ENCODE measurements around the gene UROD. TPM values are rescaled to one million over a fixed set of nuclear protein-coding genes. Genes with fewer than 3 reads are reported as not detected.

The UROD gene
- total RNA-seq, 1 experiment from 2014 or later: 85.8 TPM

- Histone ChIP-seq H3K9me3 (ENCODE audit: low read depth, low read length, poor library complexity, severe bottlenecking) (no peaks in the 10 kb centered on the region), H3K36me3 (ENCODE audit: insufficient read depth, low read length, poor library complexity, severe bottlenecking) (peaks cover 5% of the 10 kb centered on the region), H3K4me3 (ENCODE audit: low read depth, low read length, poor library complexity, severe bottlenecking) (no peak overlapping the region), H3K27ac (ENCODE audit: low read depth, low read length, poor library complexity, severe bottlenecking) (no peak overlapping the region), H3K27me3 (replicated peaks; ENCODE audit: insufficient read depth, low read depth, low read length, poor library complexity) (no peaks in the 10 kb centered on the region), H3K4me1 (ENCODE audit: insufficient read depth, low read length, poor library complexity, severe bottlenecking) (peaks cover 10% of the 10 kb centered on the region)
- peak; percentile 81 for DNase-seq (ENCODE audit: low spot score)
- peak; percentile 91 for TF ChIP-seq CTCF (conservative IDR thresholded peaks at IDR 0.05; ENCODE audit: low read depth, low read length)
- TF ChIP-seq EZH2 (IDR thresholded peaks at IDR 0.05; ENCODE audit: borderline replicate concordance, low read depth, low read length, poor library complexity, severe bottlenecking): no peak
- intact Hi-C loops (cut with micrococcal nuclease; ENCODE audit: unreplicated experiment): loop anchor here (1.0 to 10.0 kb wide), 6 partner anchors 190 to 560 kb away; partner anchors contain the start of genes BEST4, RNU5D-1 and ZSWIM5
- ChIA-PET CTCF (interaction anchor here (0.5 to 1.6 kb wide), 8 partner anchors 220 to 1032 kb away, joined by 3 to 9 read pairs (median 5); partner anchors contain the start of genes MUTYH and TOE1), POLR2A (ENCODE audit: low non-redundant PET) (no interaction called here)
- BruUV-seq (replicated peaks): no TSS peak
Observed at GRCh38 chr1:45014321-45015028, 2.4 kb downstream of the UROD start.

GRCh38 chr1:45015683-45016082, 3.6 kb downstream of the UROD start:
- POLR2A ChIA-PET (ENCODE audit: low non-redundant PET): interaction anchor here (0.6 kb wide), 1 partner anchor 1014 kb away, joined by 3 read pairs; no protein-coding TSS in a partner anchor
- peaks cover 10% of the 10 kb centered on the region for H3K4me1 ChIP-seq (ENCODE audit: insufficient read depth, low read length, poor library complexity, severe bottlenecking)
- H3K9me3 ChIP-seq (ENCODE audit: low read depth, low read length, poor library complexity, severe bottlenecking): no peaks in the 10 kb centered on the region
- H3K4me3 ChIP-seq (ENCODE audit: low read depth, low read length, poor library complexity, severe bottlenecking): no peak overlapping the region
- no peak overlapping the region for H3K27ac ChIP-seq (ENCODE audit: low read depth, low read length, poor library complexity, severe bottlenecking)
- DNase-seq (ENCODE audit: low spot score): no peak
- TF ChIP-seq EZH2 (IDR thresholded peaks at IDR 0.05; ENCODE audit: borderline replicate concordance, low read depth, low read length, poor library complexity, severe bottlenecking) (no peak), CTCF (conservative IDR thresholded peaks at IDR 0.05; ENCODE audit: low read depth, low read length) (no peak)
- CTCF ChIA-PET: no interaction called here
- intact Hi-C loops (cut with micrococcal nuclease; ENCODE audit: unreplicated experiment): loop anchor here (10.0 kb wide), 2 partner anchors 189 to 559 kb away; partner anchors contain the start of gene ZSWIM5
- BruUV-seq (replicated peaks): no TSS peak
- H3K36me3 ChIP-seq (ENCODE audit: insufficient read depth, low read length, poor library complexity, severe bottlenecking): peaks cover 5% of the 10 kb centered on the region
- H3K27me3 ChIP-seq (replicated peaks; ENCODE audit: insufficient read depth, low read depth, low read length, poor library complexity): no peaks in the 10 kb centered on the region

DNA sequence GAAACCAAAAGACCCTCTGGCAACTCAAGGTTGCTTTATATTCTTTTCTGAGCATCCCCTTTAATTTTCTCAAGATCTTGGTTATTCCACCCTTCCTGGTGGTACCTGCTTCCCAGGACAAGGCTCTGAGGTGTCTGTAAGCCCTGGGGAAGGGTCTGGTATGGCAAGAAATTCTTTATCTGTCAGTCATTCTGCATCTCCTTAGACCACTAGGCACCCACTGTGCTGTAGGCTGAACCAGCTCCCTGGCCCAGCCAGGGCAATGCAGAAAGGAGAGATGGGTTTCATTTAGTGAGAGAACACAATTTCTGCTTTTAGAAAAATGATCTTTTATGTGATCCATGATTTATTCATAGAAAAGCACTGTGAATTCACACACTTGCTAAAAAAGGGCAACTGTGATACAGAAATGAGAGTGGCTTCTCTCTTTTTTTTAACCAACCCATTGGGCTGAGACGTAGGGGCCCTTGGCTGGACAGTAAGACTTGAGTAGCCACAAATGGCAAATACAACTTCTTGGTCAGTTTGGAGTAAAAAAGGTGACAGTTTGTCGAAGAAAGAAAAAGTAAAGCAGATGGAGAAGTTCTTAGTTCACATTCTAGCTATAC, 4.1 kb downstream of the UROD start:
- Histone ChIP-seq H3K36me3 (ENCODE audit: insufficient read depth, low read length, poor library complexity, severe bottlenecking) (peaks cover 5% of the 10 kb centered on the region), H3K9me3 (ENCODE audit: low read depth, low read length, poor library complexity, severe bottlenecking) (no peaks in the 10 kb centered on the region), H3K27me3 (replicated peaks; ENCODE audit: insufficient read depth, low read depth, low read length, poor library complexity) (no peaks in the 10 kb centered on the region), H3K4me1 (ENCODE audit: insufficient read depth, low read length, poor library complexity, severe bottlenecking) (peaks cover 10% of the 10 kb centered on the region), H3K27ac (ENCODE audit: low read depth, low read length, poor library complexity, severe bottlenecking) (no peak overlapping the region), H3K4me3 (ENCODE audit: low read depth, low read length, poor library complexity, severe bottlenecking) (no peak overlapping the region)
- ChIA-PET POLR2A (ENCODE audit: low non-redundant PET) (interaction anchor here (0.6 kb wide), 1 partner anchor 1015 kb away, joined by 3 read pairs; no protein-coding TSS in a partner anchor), CTCF (no interaction called here)
- DNase-seq (ENCODE audit: low spot score): no peak
- BruUV-seq (replicated peaks): no TSS peak
- intact Hi-C loops (cut with micrococcal nuclease; ENCODE audit: unreplicated experiment): loop anchor here (10.0 kb wide), 2 partner anchors 189 to 559 kb away; partner anchors contain the start of gene ZSWIM5
- TF ChIP-seq CTCF (conservative IDR thresholded peaks at IDR 0.05; ENCODE audit: low read depth, low read length): no peak

Data from A673 (cell line).